ENCODE measurements around the gene PGC. TPM values are rescaled to one million over a fixed set of nuclear protein-coding genes. Genes with fewer than 3 reads are reported as not detected.

Gene PGC
- total and polyA plus RNA-seq, 2 donors (not counting 1 experiment from before 2014, with no cell fraction given), result not detected

DNA sequence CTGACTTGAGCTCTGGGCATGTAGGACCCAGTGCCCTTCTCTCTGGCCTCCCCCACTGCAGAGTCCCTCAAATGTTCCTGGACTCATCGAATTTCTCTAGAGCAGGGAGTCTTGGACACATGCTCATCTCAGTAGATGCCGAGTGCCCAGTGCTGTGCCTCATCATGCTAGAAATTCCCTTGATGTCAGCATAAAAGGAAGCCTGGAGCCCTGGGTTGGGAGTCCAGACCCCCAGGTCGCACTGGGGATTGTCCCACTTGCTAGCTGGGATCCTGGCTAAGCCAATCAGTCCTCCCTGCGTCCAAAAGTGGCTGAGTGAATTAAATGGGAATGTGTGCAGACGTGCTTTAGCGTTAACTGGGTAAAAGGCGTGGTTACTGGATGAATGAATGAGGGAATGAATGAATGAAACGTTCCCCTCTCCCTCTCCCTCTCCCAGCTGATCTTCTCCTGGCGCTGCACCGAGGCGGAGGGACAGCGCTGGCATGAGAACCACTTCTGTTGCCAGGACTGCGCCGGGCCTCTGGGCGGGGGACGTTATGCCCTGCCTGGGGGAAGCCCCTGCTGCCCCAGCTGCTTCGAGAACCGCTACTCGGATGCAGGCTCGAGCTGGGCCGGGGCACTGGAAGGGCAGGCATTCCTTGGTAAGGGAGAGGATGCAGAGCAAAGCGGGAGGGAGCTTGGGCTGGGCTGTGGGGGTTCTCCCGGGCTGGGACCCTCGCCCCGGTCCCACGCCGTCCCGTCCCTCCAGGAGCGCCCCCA lies 38.7 kb upstream of the PGC start:
- H3K9ac ChIP-seq (ENCODE audit: low read length), result peak overlapping the region; percentile 96
- ChIA-PET POLR2A (interaction anchor here (0.6 to 2.7 kb wide), 5 partner anchors 51 to 1160 kb away, joined by 4 to 36 read pairs (median 11); partner anchors contain the start of genes BYSL, MED20, TAF8 and TFEB), CTCF (interaction anchor here (0.6 to 10.0 kb wide), 26 partner anchors 8 to 762 kb away, joined by 3 to 198 read pairs (median 4); partner anchors contain the start of genes BYSL, MED20, TAF8 and TFEB)
- Mint-ChIP-seq H3K4me3 (peak overlapping the region; percentile 97), H3K4me1 (peaks cover 39% of the 10 kb centered on the region), H3K27ac (peak overlapping the region; percentile 98), H3K9me3 (ENCODE audit: insufficient read depth) (no peaks in the 10 kb centered on the region), H3K27me3 (no peaks in the 10 kb centered on the region)
- ATAC-seq (ENCODE audit: low read depth) (no peak), DNase-seq (no peak)
- H3K4me3 ChIP-seq (ENCODE audit: control extremely low read depth in 1 of 5, extremely low read depth in 1 of 5, insufficient read depth in 1 of 5, low read depth in 2 of 5, low read length in 4 of 5), result peak overlapping the region in 4 of 5 experiments; percentile 85 to 98 (median 90)
- H3K9me3 ChIP-seq (ENCODE audit: control extremely low read depth in 1 of 3, control insufficient read depth in 2 of 3, insufficient read depth in 1 of 3, low read length in 2 of 3), result no peaks in the 10 kb centered on the region
- intact Hi-C loops (cut with micrococcal nuclease), result loop anchor here (2.0 to 10.0 kb wide), 6 partner anchors 103 to 1093 kb away; partner anchors contain the start of genes CCND3, PRPH2, RPL7L1 and UBR2
- H3K27ac ChIP-seq (ENCODE audit: low read length in 2 of 2), result no peak overlapping the region
- 25% methylated on average over 23 of the region's 29 CpGs for WGBS (ENCODE audit: insufficient coverage)
- H4K20me1 ChIP-seq (ENCODE audit: control insufficient read depth, insufficient read depth, low read length, poor library complexity, severe bottlenecking), result peaks cover 17% of the 10 kb centered on the region
- peak overlapping the region; percentile 93 for H2AFZ ChIP-seq (ENCODE audit: insufficient read depth, low read depth, low read length, poor library complexity, severe bottlenecking)
- H3K36me3 ChIP-seq (replicated peaks in 1 of 2; ENCODE audit: control extremely low read depth in 1 of 2, control insufficient read depth in 1 of 2, extremely low read depth in 1 of 2, insufficient read depth in 2 of 2, low read length in 1 of 2), result peaks cover 0 to 21% of the 10 kb centered on the region in 2 experiments
- no peaks in the 10 kb centered on the region for H3K27me3 ChIP-seq (replicated peaks in 1 of 4; ENCODE audit: control extremely low read depth in 1 of 4, control insufficient read depth in 3 of 4, insufficient read depth in 4 of 4, low read length in 3 of 4)
- TF ChIP-seq, protein P1, sequence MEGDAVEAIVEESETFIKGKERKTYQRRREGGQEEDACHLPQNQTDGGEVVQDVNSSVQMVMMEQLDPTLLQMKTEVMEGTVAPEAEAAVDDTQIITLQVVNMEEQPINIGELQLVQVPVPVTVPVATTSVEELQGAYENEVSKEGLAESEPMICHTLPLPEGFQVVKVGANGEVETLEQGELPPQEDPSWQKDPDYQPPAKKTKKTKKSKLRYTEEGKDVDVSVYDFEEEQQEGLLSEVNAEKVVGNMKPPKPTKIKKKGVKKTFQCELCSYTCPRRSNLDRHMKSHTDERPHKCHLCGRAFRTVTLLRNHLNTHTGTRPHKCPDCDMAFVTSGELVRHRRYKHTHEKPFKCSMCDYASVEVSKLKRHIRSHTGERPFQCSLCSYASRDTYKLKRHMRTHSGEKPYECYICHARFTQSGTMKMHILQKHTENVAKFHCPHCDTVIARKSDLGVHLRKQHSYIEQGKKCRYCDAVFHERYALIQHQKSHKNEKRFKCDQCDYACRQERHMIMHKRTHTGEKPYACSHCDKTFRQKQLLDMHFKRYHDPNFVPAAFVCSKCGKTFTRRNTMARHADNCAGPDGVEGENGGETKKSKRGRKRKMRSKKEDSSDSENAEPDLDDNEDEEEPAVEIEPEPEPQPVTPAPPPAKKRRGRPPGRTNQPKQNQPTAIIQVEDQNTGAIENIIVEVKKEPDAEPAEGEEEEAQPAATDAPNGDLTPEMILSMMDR (IDR thresholded peaks at IDR 0.05), result no peak
- no peak for TF ChIP-seq EZH2 (IDR thresholded peaks at IDR 0.05; ENCODE audit: borderline replicate concordance, insufficient read depth, low read depth, low read length, poor library complexity, severe bottlenecking)
- H3K4me1 ChIP-seq (ENCODE audit: control insufficient read depth in 2 of 2, insufficient read depth in 2 of 2, low read length in 2 of 2), result peaks cover 20 to 35% of the 10 kb centered on the region in 2 donors
- peaks cover 24% of the 10 kb centered on the region for H3K79me2 ChIP-seq (ENCODE audit: control insufficient read depth, insufficient read depth, low read length)
- H3K4me2 ChIP-seq (replicated peaks; ENCODE audit: low read depth, low read length, poor library complexity, severe bottlenecking), result peak overlapping the region; percentile 96
